Measurements from ENCODE around the gene EIF3C. TPM values are rescaled to one million over a fixed set of nuclear protein-coding genes. Genes with fewer than 3 reads are reported as not detected.
"Not testable (repeated sequence)": the region's sequence is repeated elsewhere in the genome, so short reads cannot be mapped to it uniquely, and the experiment has no call there.

The EIF3C gene
- total RNA-seq = 178 and 287 TPM in 2 replicates

DNA sequence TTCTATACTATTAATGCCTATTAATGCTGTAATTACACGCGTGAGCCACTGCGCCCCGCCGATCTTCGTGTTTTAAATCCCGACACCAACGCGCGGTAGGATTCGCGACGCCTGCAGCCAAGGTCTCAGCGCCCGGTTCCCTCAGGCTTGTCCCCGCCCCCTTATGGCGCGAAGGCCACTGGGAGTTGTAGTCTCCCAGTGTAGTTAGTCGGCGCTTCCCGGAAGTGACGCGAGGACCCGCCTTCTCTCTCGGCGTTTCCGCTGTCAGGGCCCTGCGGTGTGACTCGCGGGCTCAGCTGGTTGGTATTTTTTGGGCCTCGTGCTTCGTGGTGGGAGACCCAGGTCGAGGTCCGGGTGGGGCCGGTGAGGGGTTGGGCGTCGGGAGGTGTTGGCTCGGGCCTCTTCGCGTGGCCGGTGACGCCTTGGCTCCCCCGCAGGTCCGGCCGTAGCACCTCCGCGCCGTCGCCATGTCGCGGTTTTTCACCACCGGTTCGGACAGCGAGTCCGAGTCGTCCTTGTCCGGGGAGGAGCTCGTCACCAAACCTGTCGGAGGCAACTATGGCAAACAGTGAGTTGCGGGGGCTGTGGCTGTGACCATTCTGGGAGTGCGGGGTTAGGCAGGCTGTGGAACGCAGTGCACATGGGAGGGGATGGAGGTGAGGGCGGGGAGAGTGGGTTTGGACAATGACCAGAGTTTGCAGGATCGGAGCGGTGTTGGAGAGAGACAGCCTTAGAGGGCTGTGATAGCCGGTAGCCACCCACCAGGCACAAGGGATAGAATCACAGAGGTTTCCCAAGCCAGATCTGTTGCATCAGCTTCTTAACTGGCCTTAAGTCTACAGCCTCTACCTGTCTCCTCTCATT is at the start of gene EIF3C:
TSS of gene EIF3C (plus strand) at position 245 of the 864 bp plus-strand sequence. CDS start at position 468, 223 bp downstream.
- H3K4me3 ChIP-seq (ENCODE audit: low read depth, low read length) = peak within 1 kb of the TSS; percentile 37
- DNase-seq (ENCODE audit: low read depth) = not testable (repeated sequence)

DNA sequence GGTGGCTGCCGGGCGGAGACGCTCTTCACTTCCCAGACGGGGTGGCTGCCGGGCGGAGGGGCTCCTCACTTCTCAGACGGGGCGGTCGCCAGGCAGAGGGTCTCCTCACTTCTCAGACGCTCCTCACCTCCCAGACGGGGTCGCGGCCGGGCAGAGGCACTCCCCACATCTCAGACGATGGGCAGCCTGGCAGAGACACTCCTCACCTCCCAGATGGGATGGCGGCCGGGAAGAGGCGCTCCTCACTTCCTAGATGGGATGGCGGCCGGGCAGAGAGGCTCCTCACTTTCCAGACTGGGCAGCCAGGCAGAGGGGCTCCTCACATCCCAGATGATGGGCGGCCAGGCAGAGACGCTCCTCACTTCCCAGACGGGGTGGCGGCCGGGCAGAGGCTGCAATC is 45.0 kb upstream of the EIF3C start:
- H3K4me3 ChIP-seq (ENCODE audit: low read depth, low read length) = not testable (repeated sequence)

GRCh38 chr16:28667480-28667879 is 43.8 kb upstream of the EIF3C start:
- H3K4me3 ChIP-seq (ENCODE audit: low read depth, low read length); DNase-seq (ENCODE audit: low read depth): not testable (repeated sequence)

More for the DNA sequence above, 45.0 kb upstream of the EIF3C start:
- DNase-seq (ENCODE audit: low read depth) = not testable (repeated sequence)

DNA sequence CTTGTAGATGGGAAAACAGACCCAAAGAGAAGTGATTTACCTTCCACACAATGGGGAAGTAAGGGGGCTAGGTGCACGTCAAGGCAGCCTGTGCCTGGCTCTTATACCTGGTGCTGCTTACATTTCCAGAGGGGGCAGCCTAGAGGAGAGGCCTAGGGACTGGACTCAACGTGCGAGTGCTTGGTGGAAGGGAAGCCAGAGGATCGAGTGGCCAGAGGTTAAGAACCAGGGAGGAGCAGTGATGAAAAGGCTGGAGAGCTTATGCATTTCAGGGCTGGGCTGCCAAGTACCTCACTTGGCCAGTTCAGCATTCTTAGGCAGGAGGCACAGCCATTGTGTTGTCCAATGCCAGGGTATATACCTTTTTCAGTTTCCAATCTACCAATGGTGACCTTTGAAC is 43.1 kb upstream of the EIF3C start:
- H3K4me3 ChIP-seq (ENCODE audit: low read depth, low read length); DNase-seq (ENCODE audit: low read depth): not testable (repeated sequence)

DNA sequence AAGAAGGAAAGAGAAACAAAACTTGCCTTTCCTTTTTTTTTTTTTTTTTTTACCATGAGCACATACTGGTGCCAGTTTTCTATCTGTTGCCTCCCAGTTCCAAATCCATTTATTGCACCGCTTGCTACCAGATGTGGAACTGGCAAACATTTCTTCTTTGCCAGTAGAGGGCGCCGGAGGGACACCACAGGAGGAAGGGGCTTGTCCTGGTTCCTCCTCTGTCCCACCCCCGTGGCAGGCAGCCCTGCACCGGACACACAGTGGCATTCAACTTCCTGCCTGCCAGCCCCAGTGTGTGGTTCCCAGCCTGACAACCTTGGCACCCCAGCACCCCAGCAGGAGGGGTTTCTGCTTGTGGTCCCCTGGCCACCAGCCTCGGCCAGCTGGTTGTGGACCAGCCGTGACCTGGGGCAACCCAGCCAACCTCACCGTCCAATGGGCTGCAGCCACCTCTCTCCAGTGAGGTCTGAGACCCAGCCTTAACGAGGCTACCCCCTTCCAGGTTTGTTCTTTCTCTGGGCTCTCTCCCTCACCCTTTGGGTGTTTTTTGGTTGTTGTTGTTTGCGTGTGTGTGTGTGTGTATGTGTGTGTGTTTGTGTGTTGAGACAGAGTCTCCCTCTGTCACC is 22.8 kb upstream of the EIF3C start:
- DNase-seq (ENCODE audit: low read depth); H3K4me3 ChIP-seq (ENCODE audit: low read depth, low read length): not testable (repeated sequence)

DNA sequence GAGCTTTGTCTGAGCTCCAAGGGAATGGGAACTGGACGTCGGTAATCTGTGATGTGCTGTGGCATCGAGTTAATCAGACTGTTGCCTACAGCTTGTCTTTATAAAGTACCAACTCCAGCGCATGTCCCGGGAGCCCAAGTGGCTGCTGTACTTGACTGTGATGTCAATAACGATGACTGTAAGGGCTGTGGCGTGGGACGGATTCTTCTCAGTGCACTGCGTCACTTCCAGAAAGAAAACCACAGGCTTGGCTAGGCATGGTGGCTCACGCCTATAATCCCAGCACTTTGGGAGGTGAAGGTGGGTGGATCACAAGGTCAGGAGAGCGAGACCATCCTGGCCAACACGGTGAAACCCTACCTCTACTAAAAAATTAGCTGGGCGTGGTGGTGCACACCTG is 21.8 kb upstream of the EIF3C start:
- DNase-seq (ENCODE audit: low read depth); H3K4me3 ChIP-seq (ENCODE audit: low read depth, low read length): not testable (repeated sequence)

GRCh38 chr16:28691722-28692121 is 19.5 kb upstream of the EIF3C start:
- not testable (repeated sequence) for H3K4me3 ChIP-seq (ENCODE audit: low read depth, low read length); DNase-seq (ENCODE audit: low read depth)

GRCh38 chr16:28693257-28693950 is 17.9 kb upstream of the EIF3C start:
- DNase-seq (ENCODE audit: low read depth); H3K4me3 ChIP-seq (ENCODE audit: low read depth, low read length): not testable (repeated sequence)

DNA sequence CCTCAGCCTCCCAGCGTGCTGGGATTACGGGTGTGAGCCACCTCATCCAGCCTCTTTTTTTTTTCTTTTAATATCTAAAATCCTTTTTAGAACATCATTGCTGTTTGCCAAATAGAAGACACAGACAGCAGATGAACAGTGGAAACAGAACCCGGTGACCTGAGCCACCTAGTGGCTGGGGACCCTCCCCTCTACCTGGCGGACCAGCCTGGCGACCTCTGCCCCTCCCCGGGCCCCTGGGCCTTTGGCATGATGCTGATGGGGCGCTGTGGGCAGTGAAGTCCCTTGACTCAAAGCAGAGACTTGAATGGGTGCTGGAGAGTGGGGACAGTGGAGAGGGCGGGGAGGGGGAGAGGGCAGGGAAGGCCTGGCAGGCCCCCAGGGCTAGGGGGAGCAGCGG is 11.5 kb upstream of the EIF3C start:
- not testable (repeated sequence) for DNase-seq (ENCODE audit: low read depth); H3K4me3 ChIP-seq (ENCODE audit: low read depth, low read length)

- not testable (repeated sequence) for DNase-seq (ENCODE audit: low read depth)
Observed at GRCh38 chr16:28700349-28700748, 10.9 kb upstream of the EIF3C start.

GRCh38 chr16:28701384-28701783 is 9.9 kb upstream of the EIF3C start:
- not testable (repeated sequence) for DNase-seq (ENCODE audit: low read depth); H3K4me3 ChIP-seq (ENCODE audit: low read depth, low read length)

More at GRCh38 chr16:28700349-28700748, 10.9 kb upstream of the EIF3C start:
- not testable (repeated sequence) for H3K4me3 ChIP-seq (ENCODE audit: low read depth, low read length)

GRCh38 chr16:28704246-28704645 is 7.0 kb upstream of the EIF3C start:
- DNase-seq (ENCODE audit: low read depth); H3K4me3 ChIP-seq (ENCODE audit: low read depth, low read length): not testable (repeated sequence)

DNA sequence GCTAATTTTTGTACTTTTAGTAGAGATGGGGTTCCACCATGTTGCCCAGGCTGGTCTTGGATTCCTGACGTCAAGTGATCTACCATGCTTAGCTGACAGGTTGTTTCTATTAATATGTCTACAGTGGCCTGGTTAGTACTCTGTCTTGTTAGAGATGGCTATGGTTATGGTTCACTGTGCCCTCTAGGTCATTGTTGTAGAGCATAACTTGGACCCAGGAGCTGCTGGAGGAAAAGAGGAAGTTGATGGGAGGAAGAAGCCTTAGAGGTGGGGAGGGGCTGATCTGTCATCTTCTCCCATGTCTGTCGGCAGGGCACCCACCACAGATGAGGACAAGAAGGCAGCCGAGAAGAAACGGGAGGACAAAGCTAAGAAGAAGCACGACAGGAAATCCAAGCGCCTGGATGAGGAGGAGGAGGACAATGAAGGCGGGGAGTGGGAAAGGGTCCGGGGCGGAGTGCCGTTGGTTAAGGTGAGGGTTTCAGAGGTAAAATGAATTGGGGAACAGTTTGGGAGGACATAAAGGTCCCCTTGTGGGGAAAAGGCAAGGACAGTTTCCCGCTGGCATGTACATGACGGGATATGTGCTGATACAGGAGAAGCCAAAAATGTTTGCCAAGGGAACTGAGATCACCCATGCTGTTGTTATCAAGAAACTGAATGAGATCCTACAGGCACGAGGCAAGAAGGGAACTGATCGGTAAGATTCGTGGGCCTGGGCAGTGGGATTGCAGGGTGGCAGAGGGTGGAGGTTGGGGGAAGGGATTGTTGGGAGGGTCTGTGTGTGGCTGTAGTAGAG is 11.8 kb downstream of the EIF3C start:
- DNase-seq (ENCODE audit: low read depth); H3K4me3 ChIP-seq (ENCODE audit: low read depth, low read length): not testable (repeated sequence)

GRCh38 chr16:28731253-28731652 is 20.0 kb downstream of the EIF3C start:
- not testable (repeated sequence) for H3K4me3 ChIP-seq (ENCODE audit: low read depth, low read length); DNase-seq (ENCODE audit: low read depth)

- not testable (repeated sequence) for DNase-seq (ENCODE audit: low read depth)
Observed at GRCh38 chr16:28732455-28733124, 21.3 kb downstream of the EIF3C start.

GRCh38 chr16:28739787-28740186 is 28.5 kb downstream of the EIF3C start:
- not testable (repeated sequence) for H3K4me3 ChIP-seq (ENCODE audit: low read depth, low read length); DNase-seq (ENCODE audit: low read depth)

More at GRCh38 chr16:28732455-28733124, 21.3 kb downstream of the EIF3C start:
- not testable (repeated sequence) for H3K4me3 ChIP-seq (ENCODE audit: low read depth, low read length)

GRCh38 chr16:28740631-28741030 is 29.4 kb downstream of the EIF3C start:
- H3K4me3 ChIP-seq (ENCODE audit: low read depth, low read length); DNase-seq (ENCODE audit: low read depth): not testable (repeated sequence)

GRCh38 chr16:28741295-28741694 is 30.0 kb downstream of the EIF3C start:
- not testable (repeated sequence) for H3K4me3 ChIP-seq (ENCODE audit: low read depth, low read length); DNase-seq (ENCODE audit: low read depth)

Measured in epithelial cell of proximal tubule (primary cell).